BJ (cell line): ENCODE measurements around the gene PRSS1. TPM values are rescaled to one million over a fixed set of nuclear protein-coding genes. Genes with fewer than 3 reads are reported as not detected.

Experiments
- CTCF ChIA-PET: fragments of 350-600 bp; formaldehyde crosslinking; extraction: SDS; loops from one replicate; lab custom pipeline; 2021; ENCODE audit warnings: antibody characterized with exemption, inconsistent platforms; lab: Yijun Ruan, JAX
- POLR2A ChIA-PET: fragments of 300-600 bp; sonication (Branson Sonifier 250); formaldehyde crosslinking; extraction: SDS; loops from one replicate; lab custom pipeline; 2021; ENCODE audit warnings: antibody characterized with exemption; lab: Charles Lee
- DNase-seq: peaks from one replicate; pipeline ENCODE4 v3.0.0-alpha.2; 2011; ENCODE audit warnings: low read depth
- H3K27me3 ChIP-seq: 2 replicates; pipeline ENCODE4 v1.6.0; 2011; ENCODE audit warnings: low read length; ENCODE audit not compliant: control insufficient read depth, insufficient read depth
- H3K36me3 ChIP-seq: 2 replicates; pipeline ENCODE4 v1.5.1; 2011; ENCODE audit warnings: low read length; ENCODE audit not compliant: control insufficient read depth, insufficient read depth
- H3K4me3 ChIP-seq: 2 replicates; pipeline ENCODE4 v1.5.1; 2011; ENCODE audit warnings: low read depth, mild to moderate bottlenecking, control low read depth, low read length
- CTCF ChIP-seq: IDR thresholded peaks from 2 replicates; pipeline ENCODE4 v1.5.1; 2011; ENCODE audit warnings: low read depth, mild to moderate bottlenecking, control low read depth, inconsistent platforms, low read length, moderate library complexity; ENCODE audit not compliant: insufficient read depth
- polyA plus RNA-seq: library from polyadenylated mRNA; depleted of rRNA; stranded (reverse); fragments of >200 nt; gene quantifications from 2 replicates; pipeline ENCODE4 v1.2.3, GENCODE V29; 2011

Gene PRSS1
- polyA plus RNA-seq, 1 experiment, result not detected

GRCh38 chr7:142796501-142797390 is 47.5 kb downstream of the PRSS1 start:
- peaks cover 35% of the 10 kb centered on the region for H3K27me3 ChIP-seq
- DNase-seq, result no peak
- H3K36me3 ChIP-seq, result no peaks in the 10 kb centered on the region
- CTCF ChIA-PET, result interaction anchor here (0.5 to 5.0 kb wide), 5 partner anchors 11 to 410 kb away, joined by 3 to 25 read pairs (median 4); no protein-coding TSS in a partner anchor
- peak overlapping the region; percentile 28 for H3K4me3 ChIP-seq
- no peak for TF ChIP-seq CTCF
- POLR2A ChIA-PET, result no interaction called here

- peak overlapping the region; percentile 28 for H3K4me3 ChIP-seq
- no peak for DNase-seq
- peaks cover 33% of the 10 kb centered on the region for H3K27me3 ChIP-seq
- TF ChIP-seq CTCF, result no peak
- POLR2A ChIA-PET, result no interaction called here
- no peaks in the 10 kb centered on the region for H3K36me3 ChIP-seq
- CTCF ChIA-PET, result interaction anchor here (0.5 to 5.0 kb wide), 7 partner anchors 10 to 411 kb away, joined by 3 to 25 read pairs (median 3); no protein-coding TSS in a partner anchor
These were observed 48.4 kb downstream of the PRSS1 start for GRCh38 chr7:142797391-142798377.

- Histone ChIP-seq H3K27me3 (peaks cover 33% of the 10 kb centered on the region), H3K36me3 (no peaks in the 10 kb centered on the region), H3K4me3 (no peak overlapping the region)
- TF ChIP-seq CTCF, result no peak
- ChIA-PET CTCF (interaction anchor here (0.7 to 5.0 kb wide), 4 partner anchors 9 to 75 kb away, joined by 3 to 25 read pairs (median 11); no protein-coding TSS in a partner anchor), POLR2A (no interaction called here)
- no peak for DNase-seq
These were observed 49.5 kb downstream of the PRSS1 start for GRCh38 chr7:142798451-142799436.

- H3K4me3 ChIP-seq, result no peak overlapping the region
- peaks cover 33% of the 10 kb centered on the region for H3K27me3 ChIP-seq
- CTCF ChIA-PET, result interaction anchor here (5.0 kb wide), 1 partner anchor 13 kb away, joined by 25 read pairs; no protein-coding TSS in a partner anchor
- POLR2A ChIA-PET, result no interaction called here
- DNase-seq, result no peak
- H3K36me3 ChIP-seq, result no peaks in the 10 kb centered on the region
- TF ChIP-seq CTCF, result no peak
These were observed 50.2 kb downstream of the PRSS1 start for GRCh38 chr7:142799437-142799835.
